K562 treated with DMSO at 1 percent for 4 hours (cell line): ENCODE data around the gene HBD. TPM values are rescaled to one million over a fixed set of nuclear protein-coding genes. Genes with fewer than 3 reads are reported as not detected.

ENCODE experiments used
- total RNA-seq: library from RNA; unstranded; fragments of 300-600 nt; gene quantifications from 2 replicates; pipeline ENCODE4 v1.2.3, GENCODE V29; 2022; ENCODE audit not compliant: insufficient read depth

Gene HBD
- total RNA-seq, result 3.4 TPM in 1 of 2 replicates, not detected in the other

GRCh38 chr11:5234381-5234834, at the start of gene HBD:
Gene HBD, minus strand, starts transcription at chr11:5234483. Its CDS starts 50 bp downstream, at chr11:5234433.

GRCh38 chr11:5269715-5270147, 35.4 kb upstream of the HBD start, which contains the start of gene HBE1:
Gene HBE1, minus strand, starts transcription at chr11:5269945. Its CDS starts 55 bp downstream, at chr11:5269890.

GRCh38 chr11:5254646-5255413, 20.5 kb upstream of the HBD start, which contains the start of gene HBG2:
Gene HBG2, minus strand, starts transcription at chr11:5254781. Its CDS starts 53 bp downstream, at chr11:5254728.

GRCh38 chr11:5249807-5250396, 15.6 kb upstream of the HBD start, which contains the start of gene HBG1:
Gene HBG1, minus strand, starts transcription at chr11:5249857. Its CDS starts 53 bp downstream, at chr11:5249804.

GRCh38 chr11:5226732-5227310, 7.5 kb downstream of the HBD start, which contains the start of gene HBB:
Gene HBB, minus strand, starts transcription at chr11:5227071. Its CDS starts 50 bp downstream, at chr11:5227021.

GRCh38 chr11:5200582-5200981, 33.7 kb downstream of the HBD start, which contains the start of gene OR51V1:
Gene OR51V1, minus strand, starts transcription at chr11:5200682. Its CDS starts 0 bp downstream, at chr11:5200682.

Other genes starting within 250 kb of the HBD start
- not detected in 2 replicates for gene OR51L1, start 239.6 kb downstream of the HBD start, total RNA-seq
- not detected in 2 replicates for gene OR52J3, start 188.0 kb downstream of the HBD start, total RNA-seq
- not detected in 2 replicates for gene OR52E2, start 174.9 kb downstream of the HBD start, total RNA-seq
- not detected in 2 replicates for gene OR52E1, start 164.9 kb downstream of the HBD start, total RNA-seq
- gene OR52A5, start 96.1 kb downstream of the HBD start, total RNA-seq, result not detected in 2 replicates
- gene OR52A1, start 79.7 kb downstream of the HBD start, total RNA-seq, result not detected in 2 replicates
- gene OR51V1, start 33.8 kb downstream of the HBD start, total RNA-seq, result not detected in 2 replicates
- gene HBB, start 7.4 kb downstream of the HBD start, total RNA-seq, result not detected in 2 replicates
- gene HBG1, start 15.4 kb upstream of the HBD start, total RNA-seq, result 509 and 521 TPM in 2 replicates
- 2,558 and 2,601 TPM in 2 replicates for gene HBG2, start 20.3 kb upstream of the HBD start, total RNA-seq
- 1,476 and 1,673 TPM in 2 replicates for gene HBE1, start 35.5 kb upstream of the HBD start, total RNA-seq
- gene OR51B4, start 67.5 kb upstream of the HBD start, total RNA-seq, result 55.4 and 61.8 TPM in 2 replicates
- 1.9 and 4.3 TPM in 2 replicates for gene OR51B2, start 89.8 kb upstream of the HBD start, total RNA-seq
- gene OR51B5, start 109.0 kb upstream of the HBD start, total RNA-seq, result 61.3 and 61.7 TPM in 2 replicates
- not detected in 2 replicates for gene OR51B6, start 117.0 kb upstream of the HBD start, total RNA-seq
- not detected in 2 replicates for gene OR51M1, start 149.3 kb upstream of the HBD start, total RNA-seq
- not detected in 2 replicates for gene OR51Q1, start 187.6 kb upstream of the HBD start, total RNA-seq
- gene OR51I1, start 207.0 kb upstream of the HBD start, total RNA-seq, result not detected in 2 replicates
- not detected in 2 replicates for gene OR51I2, start 214.8 kb upstream of the HBD start, total RNA-seq